ENCODE measurements around the gene GRIA1. TPM values are rescaled to one million over a fixed set of nuclear protein-coding genes. Genes with fewer than 3 reads are reported as not detected.

The GRIA1 gene
- total and polyA plus RNA-seq, 2 of the 4 experiments (the other 2 are of a cell fraction) = 0.48 to 1.3 TPM

- Histone ChIP-seq H3K36me3 (ENCODE audit: control insufficient read depth, insufficient read depth, low read length) (no peaks in the 10 kb centered on the region), H3K79me1 (ENCODE audit: low read depth in 1 of 2, low read length in 2 of 2) (no peaks in the 10 kb centered on the region), H2BK20ac (ENCODE audit: low read depth, low read length) (no peak overlapping the region), H3K56ac (ENCODE audit: extremely low read depth, insufficient read depth, low read length) (no peak overlapping the region), H3K14ac (replicated peaks; ENCODE audit: low read depth, low read length) (no peak overlapping the region), H3K18ac (ENCODE audit: low read depth, low read length) (no peak overlapping the region), H3K4ac (ENCODE audit: low read depth, low read length) (no peak overlapping the region), H2BK120ac (ENCODE audit: low read depth, low read length) (no peak overlapping the region), H3K23ac (ENCODE audit: low read depth, low read length) (no peak overlapping the region), H3K4me3 (ENCODE audit: insufficient read depth, low read depth, low read length) (no peak overlapping the region), H3K27ac (ENCODE audit: insufficient read depth, low read length) (no peak overlapping the region), H3K9me1 (ENCODE audit: insufficient read depth, low read length) (peaks cover 4% of the 10 kb centered on the region; the same call in 1 of the 2 replicates), H3K4me1 (ENCODE audit: control insufficient read depth, insufficient read depth, low read length) (peaks cover 6% of the 10 kb centered on the region; the same call in 1 of the 2 replicates), H2AK5ac (ENCODE audit: low read depth, low read length) (no peak overlapping the region), H4K8ac (ENCODE audit: low read depth in 2 of 2, low read length in 2 of 2) (no peak overlapping the region), H4K91ac (ENCODE audit: insufficient read depth, low read depth, low read length) (no peak overlapping the region), H4K20me1 (ENCODE audit: insufficient read depth, low read length) (no peaks in the 10 kb centered on the region), H3K4me2 (ENCODE audit: low read depth, low read length) (no peak overlapping the region), H2BK5ac (ENCODE audit: low read depth, low read length, poor library complexity, severe bottlenecking) (no peak overlapping the region), H3K27me3 (ENCODE audit: control insufficient read depth, insufficient read depth, low read length) (no peaks in the 10 kb centered on the region), H2BK15ac (ENCODE audit: low read depth, low read length) (no peak overlapping the region), H3K9ac (ENCODE audit: low read depth, low read length) (no peak overlapping the region), H4K5ac (ENCODE audit: low read depth, low read length) (no peak overlapping the region), H3K9me3 (ENCODE audit: control insufficient read depth, insufficient read depth, low read length) (peaks cover 1% of the 10 kb centered on the region; the same call in 1 of the 2 replicates), H2AK9ac (replicated peaks; ENCODE audit: low read depth, low read length, poor library complexity) (no peak overlapping the region), H2AFZ (replicated peaks; ENCODE audit: low read length, poor library complexity) (no peak overlapping the region)
- ATAC-seq (ENCODE audit: low read depth) (no peak), DNase-seq (no peak)
- no TSS peak for BruUV-seq (replicated peaks)
- TF ChIP-seq POLR2A (IDR thresholded peaks at IDR 0.05; ENCODE audit: low read depth, low read length) (no peak), CHD1 (IDR thresholded peaks at IDR 0.05; ENCODE audit: low read depth, low read length) (no peak), RCOR1 (IDR thresholded peaks at IDR 0.05; ENCODE audit: insufficient replicate concordance, low read length) (no peak), RAD21 (IDR thresholded peaks at IDR 0.05; ENCODE audit: low read length) (no peak), BHLHE40 (IDR thresholded peaks at IDR 0.05; ENCODE audit: low read depth, low read length) (no peak), USF2 (IDR thresholded peaks at IDR 0.05; ENCODE audit: low read depth, low read length) (no peak), MAFK (IDR thresholded peaks at IDR 0.05; ENCODE audit: low read depth, low read length) (no peak), CTCF (conservative IDR thresholded peaks at IDR 0.05; ENCODE audit: low read depth, low read length) (no peak), FOS (IDR thresholded peaks at IDR 0.05; ENCODE audit: low read depth, low read length) (no peak), ELK1 (IDR thresholded peaks at IDR 0.05; ENCODE audit: borderline replicate concordance, low read depth, low read length) (no peak), CEBPB (IDR thresholded peaks at IDR 0.05; ENCODE audit: low read depth, low read length) (no peak), NFE2L2 (IDR thresholded peaks at IDR 0.05; ENCODE audit: low read depth, low read length) (no peak), MAZ (IDR thresholded peaks at IDR 0.05; ENCODE audit: borderline replicate concordance, low read depth, low read length) (no peak), MXI1 (IDR thresholded peaks at IDR 0.05; ENCODE audit: borderline replicate concordance, low read depth, low read length) (no peak), SMC3 (IDR thresholded peaks at IDR 0.05; ENCODE audit: low read depth, low read length) (no peak)
- no CpG with 5 or more reads among the region's 2 CpGs for WGBS, 2 experiments (ENCODE audit: extremely low coverage in 2 of 2, insufficient read length in 1 of 2)
- intact Hi-C loops (cut with micrococcal nuclease) = no loop called here
- ChIA-PET CTCF (no interaction called here), POLR2A (ENCODE audit: unreplicated experiment) (no interaction called here)
- in situ Hi-C loops (cut with MboI; ENCODE audit: low sequenced_read_pairs) = no loop called here
- dilution Hi-C loops (cut with HindIII; ENCODE audit: low sequenced_read_pairs, unreplicated experiment) = no loop called here
Observed at GRCh38 chr5:153571162-153571561, 80.7 kb downstream of the GRIA1 start.
